GM12875 (cell line): Measurements from ENCODE around the gene ETV3L.
"Not testable (repeated sequence)": the region's sequence is repeated elsewhere in the genome, so short reads cannot be mapped to it uniquely, and the experiment has no call there.

ENCODE experiments used
- H3K4me3 ChIP-seq: one replicate; pipeline ENCODE4 v1.5.1; 2011; ENCODE audit warnings: low read depth, low read length, control low read depth
- TF ChIP-seq, protein P1 (sequence below): IDR thresholded peaks from 2 replicates; pipeline ENCODE4 v1.5.1; 2011; ENCODE audit warnings: low read depth, mild to moderate bottlenecking, control low read depth, inconsistent platforms, low read length, moderate library complexity, borderline replicate concordance; ENCODE audit not compliant: insufficient read depth

ETV3L gene

DNA sequence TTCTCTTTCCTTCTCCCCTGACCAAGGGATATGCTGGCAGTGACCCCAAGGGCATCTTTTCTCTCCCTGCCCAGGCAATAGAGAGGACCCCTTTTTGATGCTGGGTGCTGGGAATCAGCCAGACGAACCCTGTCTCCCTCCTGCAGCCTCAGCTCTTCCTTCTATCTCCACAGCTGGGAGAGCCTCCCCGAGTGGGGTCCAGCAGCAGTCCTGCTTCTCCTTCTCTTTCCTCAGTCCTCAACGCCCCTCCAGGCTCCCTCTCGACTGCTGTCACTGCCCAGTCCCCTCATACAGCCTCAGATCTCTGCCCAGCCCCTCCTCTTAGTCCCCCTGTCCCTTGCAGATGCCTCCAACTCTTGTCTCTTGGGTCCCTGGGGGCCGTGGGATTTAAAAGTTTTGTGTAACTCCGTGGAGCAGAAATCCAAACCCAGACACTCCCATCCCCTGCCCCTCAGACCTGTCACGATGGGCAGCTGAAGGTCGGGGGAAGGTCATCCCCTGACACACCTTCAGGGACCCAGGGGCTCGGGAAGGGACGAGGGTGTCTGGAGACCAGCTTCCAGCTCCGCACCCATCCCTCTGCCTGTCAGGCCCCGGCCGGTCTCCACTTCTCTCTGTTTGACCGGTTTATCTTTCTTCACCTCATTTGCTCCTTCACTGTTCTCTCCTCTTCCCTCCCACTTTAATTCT, 5.8 kb upstream of the ETV3L start:
- TF ChIP-seq, protein P1, sequence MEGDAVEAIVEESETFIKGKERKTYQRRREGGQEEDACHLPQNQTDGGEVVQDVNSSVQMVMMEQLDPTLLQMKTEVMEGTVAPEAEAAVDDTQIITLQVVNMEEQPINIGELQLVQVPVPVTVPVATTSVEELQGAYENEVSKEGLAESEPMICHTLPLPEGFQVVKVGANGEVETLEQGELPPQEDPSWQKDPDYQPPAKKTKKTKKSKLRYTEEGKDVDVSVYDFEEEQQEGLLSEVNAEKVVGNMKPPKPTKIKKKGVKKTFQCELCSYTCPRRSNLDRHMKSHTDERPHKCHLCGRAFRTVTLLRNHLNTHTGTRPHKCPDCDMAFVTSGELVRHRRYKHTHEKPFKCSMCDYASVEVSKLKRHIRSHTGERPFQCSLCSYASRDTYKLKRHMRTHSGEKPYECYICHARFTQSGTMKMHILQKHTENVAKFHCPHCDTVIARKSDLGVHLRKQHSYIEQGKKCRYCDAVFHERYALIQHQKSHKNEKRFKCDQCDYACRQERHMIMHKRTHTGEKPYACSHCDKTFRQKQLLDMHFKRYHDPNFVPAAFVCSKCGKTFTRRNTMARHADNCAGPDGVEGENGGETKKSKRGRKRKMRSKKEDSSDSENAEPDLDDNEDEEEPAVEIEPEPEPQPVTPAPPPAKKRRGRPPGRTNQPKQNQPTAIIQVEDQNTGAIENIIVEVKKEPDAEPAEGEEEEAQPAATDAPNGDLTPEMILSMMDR: no peak
- no peak overlapping the region for H3K4me3 ChIP-seq

DNA sequence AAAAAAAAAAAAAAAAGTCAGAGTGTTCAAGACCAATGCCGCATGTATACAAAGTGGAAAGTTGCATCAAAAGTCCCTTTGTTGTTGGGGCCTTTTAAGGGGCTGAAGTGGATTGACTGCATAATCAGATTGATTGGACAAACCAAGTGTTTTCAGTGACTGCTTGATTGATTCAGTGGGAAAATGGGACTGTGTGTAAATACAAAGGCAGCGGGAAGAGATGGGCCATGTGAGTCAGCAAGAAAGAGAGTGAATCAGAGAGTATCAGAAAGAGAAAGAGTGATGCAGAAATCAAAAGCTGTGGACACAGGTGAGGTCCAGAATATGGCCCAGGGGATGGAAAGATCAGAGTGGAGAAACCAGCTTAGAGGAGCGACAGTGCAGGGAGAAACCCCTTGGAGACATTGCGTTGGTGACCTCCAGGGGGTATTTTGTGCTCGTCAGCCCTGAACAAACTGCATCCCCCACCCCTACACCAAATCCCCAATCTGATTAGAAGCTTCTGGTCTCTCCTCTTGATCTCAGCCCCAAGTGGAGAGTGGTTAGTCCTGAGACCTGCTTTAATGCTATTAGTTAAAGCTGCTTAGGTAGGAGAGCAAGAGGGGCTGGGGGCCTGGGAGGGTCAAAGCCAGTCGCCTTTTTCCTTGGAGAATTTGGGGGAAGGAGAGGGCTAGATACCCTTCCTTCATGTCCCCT, 5.1 kb upstream of the ETV3L start:
- H3K4me3 ChIP-seq: no peak overlapping the region
- TF ChIP-seq, protein P1: no peak

DNA sequence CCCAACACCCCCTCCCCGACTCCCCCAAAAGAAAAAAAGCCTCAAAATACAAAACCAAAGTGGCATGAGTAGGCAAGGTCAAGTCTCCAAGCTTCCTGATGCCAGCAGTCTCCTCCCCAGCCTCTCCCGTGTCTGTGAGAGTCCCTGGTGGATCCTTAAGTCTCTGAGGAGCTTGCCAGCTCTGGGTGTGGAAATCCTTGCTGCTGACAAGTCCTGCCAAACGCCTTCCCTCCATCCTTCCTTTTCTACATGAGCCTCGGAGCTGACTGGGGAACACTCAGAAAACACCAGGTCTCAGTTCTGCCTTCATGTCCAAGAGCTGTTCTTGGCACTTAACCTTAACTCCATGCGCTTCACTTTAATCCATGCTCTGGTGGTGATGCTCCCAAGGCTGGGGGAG, 3.7 kb upstream of the ETV3L start:
- H3K4me3 ChIP-seq: no peak overlapping the region
- TF ChIP-seq, protein P1: no peak

DNA sequence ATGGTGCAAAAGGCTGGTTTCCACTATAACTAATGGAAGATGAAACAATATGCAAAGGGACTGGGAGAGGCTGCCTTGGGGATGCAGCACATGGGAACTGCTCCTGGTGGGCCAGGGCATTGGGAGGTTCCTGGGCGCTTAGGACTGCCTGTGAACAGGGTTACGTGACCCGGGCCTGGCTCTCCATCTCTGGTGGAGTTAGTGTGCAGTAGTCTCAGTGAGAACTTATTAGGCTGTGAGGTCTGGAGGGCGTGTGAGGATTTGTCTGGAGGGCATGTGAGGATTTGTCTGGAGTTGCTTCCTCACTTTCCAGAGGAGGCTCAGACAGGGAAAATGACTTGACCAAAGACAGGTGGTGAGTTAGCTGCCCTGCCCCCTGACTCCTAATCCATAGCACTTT, 1.5 kb upstream of the ETV3L start:
- H3K4me3 ChIP-seq: no peak overlapping the region
- TF ChIP-seq, protein P1: no peak

DNA sequence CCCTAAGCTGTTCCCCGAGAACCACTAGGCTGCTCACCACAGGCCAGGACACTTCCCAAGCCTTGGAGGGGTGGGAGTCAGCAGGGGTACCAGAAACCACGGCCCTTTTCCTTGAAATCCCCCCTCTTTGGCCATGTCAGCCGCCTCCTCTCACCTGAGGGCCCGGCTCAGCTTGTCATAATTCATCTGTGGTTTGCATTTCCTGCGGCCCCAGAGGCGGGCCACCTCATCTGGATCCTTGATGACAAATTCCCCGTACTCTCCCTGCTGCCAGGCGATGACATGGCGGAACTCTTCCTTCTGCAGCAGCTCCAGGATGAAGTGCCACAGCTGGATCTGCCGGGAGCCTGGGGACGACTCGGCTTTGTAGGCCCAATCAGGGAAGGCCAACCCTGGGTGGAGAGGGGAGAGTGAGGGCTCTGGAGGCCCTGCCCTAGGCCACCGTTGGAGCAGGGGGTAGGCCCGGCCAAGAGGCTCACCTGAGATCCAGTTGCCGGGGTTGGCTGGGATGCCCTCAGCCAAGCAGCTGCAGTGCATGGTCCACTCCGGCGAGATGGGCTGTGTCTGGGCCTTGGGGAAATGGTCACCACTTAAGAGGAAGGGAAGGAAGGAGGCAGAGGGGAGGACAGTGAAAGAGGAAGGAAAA, 498 bp downstream of the ETV3L start:
- H3K4me3 ChIP-seq: not testable (repeated sequence)

DNA sequence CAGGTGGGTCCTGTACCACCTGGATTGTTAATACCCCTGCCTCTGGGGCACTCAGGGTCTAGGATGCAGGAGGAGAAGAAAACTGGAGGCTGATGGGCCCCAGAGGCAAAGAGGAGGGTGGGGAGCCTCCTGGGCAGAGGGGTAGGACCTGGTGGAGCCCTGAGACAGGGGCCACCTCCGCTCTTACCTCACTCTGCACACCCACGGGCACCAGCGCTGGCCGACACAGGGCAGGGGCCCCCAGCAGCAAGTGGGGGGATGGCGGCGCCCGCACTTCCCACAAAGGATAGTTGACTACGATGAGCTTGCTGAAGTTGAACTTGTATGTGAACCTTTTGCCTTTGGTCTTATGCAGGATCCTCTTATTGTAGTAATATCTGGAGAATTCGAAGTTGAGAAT, 1.1 kb downstream of the ETV3L start:
- H3K4me3 ChIP-seq: no peak overlapping the region
- TF ChIP-seq, protein P1: no peak

DNA sequence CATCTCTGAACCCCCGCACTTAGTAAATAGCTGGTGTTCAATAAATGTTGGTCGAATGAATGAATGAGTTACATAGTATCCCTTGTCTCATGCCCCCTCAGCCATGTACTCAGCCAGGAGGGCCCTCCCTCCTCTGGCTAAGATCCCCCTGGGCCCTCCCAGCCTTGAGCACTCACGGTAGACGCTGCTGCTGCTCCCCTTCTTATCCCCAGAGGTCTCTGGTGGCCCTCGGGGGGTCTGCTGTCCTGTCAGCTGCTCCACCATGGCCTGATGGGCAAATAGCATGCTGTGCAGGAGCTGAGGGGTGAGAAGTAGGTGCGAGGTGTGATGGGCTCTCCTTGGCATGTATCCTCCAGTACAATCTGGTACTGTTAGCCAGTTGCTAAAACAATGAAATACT, 1.9 kb downstream of the ETV3L start:
- TF ChIP-seq, protein P1: no peak
- H3K4me3 ChIP-seq: no peak overlapping the region
